Right atrium auricular region (tissue), 2 donors: ENCODE measurements around the gene ARHGAP6. TPM values are rescaled to one million over a fixed set of nuclear protein-coding genes. Genes with fewer than 3 reads are reported as not detected.

Experiments used
- DNase-seq: peaks from one replicate; pipeline ENCODE4 v3.0.0-alpha.2; 2019; ENCODE audit warnings: low spot score
- H3K27ac ChIP-seq, 2 donors: fragments of 200-600 bp; sonication (generic); 1 replicate in 1 of 2; 2 replicates in 1 of 2; pipeline ENCODE4 v1.5.1; 2016 to 2019
- H3K27me3 ChIP-seq, 2 donors: fragments of 200-600 bp; sonication (generic); one replicate each; pipeline versions ENCODE4 v1.5.1 to v1.6.0; 2017 to 2019
- H3K36me3 ChIP-seq: fragments of 200-600 bp; sonication (generic); one replicate; pipeline ENCODE4 v1.5.1; 2016
- H3K4me1 ChIP-seq, 2 donors: fragments of 200-600 bp; sonication (generic); one replicate each; pipeline versions ENCODE4 v1.5.1 to v1.6.0; 2017 to 2019
- H3K4me3 ChIP-seq, 2 donors: fragments of 200-600 bp; sonication (generic); 1 replicate in 1 of 2; 2 replicates in 1 of 2; pipeline ENCODE4 v1.5.1; 2017 to 2019; ENCODE audit warnings: mild to moderate bottlenecking in 1 of 2, moderate library complexity in 1 of 2
- H3K9me3 ChIP-seq, 2 donors: fragments of 200-600 bp; sonication (generic); one replicate each; pipeline ENCODE4 v1.5.1; 2019
- CTCF ChIP-seq, 2 donors: fragments of 200-600 bp; sonication (generic); IDR thresholded peaks; one replicate each; pipeline ENCODE4 v1.5.1; 2019; ENCODE audit warnings: antibody characterized with exemption in 2 of 2
- total RNA-seq, 2 donors: library from RNA; depleted of rRNA; stranded (reverse); fragments of >200 nt; gene quantifications; one replicate each; pipeline ENCODE4 v1.1.0, GENCODE V29; 2016

Gene ARHGAP6
- total RNA-seq, 2 donors from 2014 or later, result 5.1 to 9.4 TPM

GRCh38 chrX:11380187-11380844, 285.4 kb downstream of the ARHGAP6 start:
- Histone ChIP-seq H3K4me1 (no peaks in the 10 kb centered on the region), H3K36me3 (no peaks in the 10 kb centered on the region), H3K9me3 (peaks cover 0 to 7% of the 10 kb centered on the region in 2 donors), H3K27me3 (no peaks in the 10 kb centered on the region), H3K27ac (peak overlapping the region; percentile 26 to 42), H3K4me3 (no peak overlapping the region)
- no peak for DNase-seq
- TF ChIP-seq CTCF (IDR thresholded peaks at IDR 0.05), result no peak

GRCh38 chrX:11376163-11376562, 289.6 kb downstream of the ARHGAP6 start:
- no peak overlapping the region for H3K27ac ChIP-seq
- H3K4me3 ChIP-seq, result no peak overlapping the region
- no peaks in the 10 kb centered on the region for H3K27me3 ChIP-seq

GRCh38 chrX:11375614-11376119, 290.1 kb downstream of the ARHGAP6 start:
- H3K4me1 ChIP-seq, result no peaks in the 10 kb centered on the region
- no peaks in the 10 kb centered on the region for H3K27me3 ChIP-seq
- H3K4me3 ChIP-seq, result no peak overlapping the region
- H3K36me3 ChIP-seq, result no peaks in the 10 kb centered on the region
- peaks cover 0 to 7% of the 10 kb centered on the region in 2 donors for H3K9me3 ChIP-seq
- DNase-seq, result no peak
- H3K27ac ChIP-seq, result no peak overlapping the region
- no peak for TF ChIP-seq CTCF (IDR thresholded peaks at IDR 0.05)

More at GRCh38 chrX:11376163-11376562, 289.6 kb downstream of the ARHGAP6 start:
- no peak for TF ChIP-seq CTCF (IDR thresholded peaks at IDR 0.05)
- no peak for DNase-seq
- H3K36me3 ChIP-seq, result no peaks in the 10 kb centered on the region
- H3K9me3 ChIP-seq, result peaks cover 0 to 7% of the 10 kb centered on the region in 2 donors
- H3K4me1 ChIP-seq, result no peaks in the 10 kb centered on the region

- no peak for TF ChIP-seq CTCF (IDR thresholded peaks at IDR 0.05)
- H3K4me1 ChIP-seq, result no peaks in the 10 kb centered on the region
- H3K4me3 ChIP-seq, result no peak overlapping the region
- no peak for DNase-seq
- H3K27me3 ChIP-seq, result no peaks in the 10 kb centered on the region
- peaks cover 0 to 12% of the 10 kb centered on the region in 2 donors for H3K9me3 ChIP-seq
- H3K36me3 ChIP-seq, result no peaks in the 10 kb centered on the region
- H3K27ac ChIP-seq, result no peak overlapping the region
These were observed 291.1 kb downstream of the ARHGAP6 start for GRCh38 chrX:11374570-11374969.

GRCh38 chrX:11371106-11371505, 294.6 kb downstream of the ARHGAP6 start:
- no peak overlapping the region for H3K27ac ChIP-seq
- H3K4me3 ChIP-seq, result no peak overlapping the region
- no peaks in the 10 kb centered on the region for H3K27me3 ChIP-seq
- no peaks in the 10 kb centered on the region for H3K4me1 ChIP-seq
- TF ChIP-seq CTCF (IDR thresholded peaks at IDR 0.05), result no peak
- DNase-seq, result no peak
- no peaks in the 10 kb centered on the region for H3K36me3 ChIP-seq
- H3K9me3 ChIP-seq, result peaks cover 0 to 4% of the 10 kb centered on the region in 2 donors
